Measurements from ENCODE around the gene OSBPL10.

GRCh38 chr3:31704591-31705179, 276.4 kb downstream of the OSBPL10 start:
- TF ChIP-seq CTCF (IDR thresholded peaks at IDR 0.05) (peak; percentile 7; the same call in 1 of the 2 replicates), ZFX (IDR thresholded peaks at IDR 0.05; ENCODE audit: borderline replicate concordance) (no peak)
